Activated CD4-positive, alpha-beta memory T cell treated with anti-CD3 and anti-CD28 coated beads for 36 hours (primary cell): ENCODE measurements around the gene PDCD1. TPM values are rescaled to one million over a fixed set of nuclear protein-coding genes. Genes with fewer than 3 reads are reported as not detected.

Experiments used
- CTCF ChIA-PET: fragments of 350-600 bp; sonication (Branson Sonifier 250); formaldehyde crosslinking; loops from one replicate; lab custom pipeline; 2021; ENCODE audit warnings: antibody characterized with exemption, inconsistent platforms; lab: Charles Lee
- POLR2A ChIA-PET: fragments of 350-600 bp; sonication (Branson Sonifier 250); formaldehyde crosslinking; loops from one replicate; lab custom pipeline; 2021; ENCODE audit warnings: antibody characterized with exemption; lab: Charles Lee
- DNase-seq: peaks from one replicate; pipeline ENCODE4 v3.0.0-alpha.2; 2020
- H3K27ac Mint-ChIP-seq: one replicate; pipeline ENCODE4 v1.8.0; 2021; ENCODE audit warnings: mixed read lengths
- H3K27me3 Mint-ChIP-seq: one replicate; pipeline ENCODE4 v1.8.0; 2021; ENCODE audit warnings: mixed read lengths
- H3K36me3 Mint-ChIP-seq: one replicate; pipeline ENCODE4 v1.8.0; 2021; ENCODE audit warnings: mixed read lengths
- H3K4me1 Mint-ChIP-seq: one replicate; pipeline ENCODE4 v1.8.0; 2021; ENCODE audit warnings: low read depth, mixed read lengths
- H3K4me3 Mint-ChIP-seq: one replicate; pipeline ENCODE4 v1.8.0; 2021; ENCODE audit warnings: mild to moderate bottlenecking, mixed read lengths
- H3K9me3 Mint-ChIP-seq: one replicate; pipeline ENCODE4 v1.8.0; 2021; ENCODE audit warnings: mixed read lengths
- intact Hi-C: fragments of 100-400 bp; cut with micrococcal nuclease; formaldehyde crosslinking; loops from one replicate; pipeline ENCODE4 v1.15.1; 2023
- total RNA-seq, 2 experiments: library from RNA; stranded (reverse); gene quantifications; one replicate each; pipeline ENCODE4 v1.2.3, GENCODE V29; 2021

PDCD1 gene
- total RNA-seq, 2 experiments from 2014 or later, result 47.4 to 47.6 TPM

DNA sequence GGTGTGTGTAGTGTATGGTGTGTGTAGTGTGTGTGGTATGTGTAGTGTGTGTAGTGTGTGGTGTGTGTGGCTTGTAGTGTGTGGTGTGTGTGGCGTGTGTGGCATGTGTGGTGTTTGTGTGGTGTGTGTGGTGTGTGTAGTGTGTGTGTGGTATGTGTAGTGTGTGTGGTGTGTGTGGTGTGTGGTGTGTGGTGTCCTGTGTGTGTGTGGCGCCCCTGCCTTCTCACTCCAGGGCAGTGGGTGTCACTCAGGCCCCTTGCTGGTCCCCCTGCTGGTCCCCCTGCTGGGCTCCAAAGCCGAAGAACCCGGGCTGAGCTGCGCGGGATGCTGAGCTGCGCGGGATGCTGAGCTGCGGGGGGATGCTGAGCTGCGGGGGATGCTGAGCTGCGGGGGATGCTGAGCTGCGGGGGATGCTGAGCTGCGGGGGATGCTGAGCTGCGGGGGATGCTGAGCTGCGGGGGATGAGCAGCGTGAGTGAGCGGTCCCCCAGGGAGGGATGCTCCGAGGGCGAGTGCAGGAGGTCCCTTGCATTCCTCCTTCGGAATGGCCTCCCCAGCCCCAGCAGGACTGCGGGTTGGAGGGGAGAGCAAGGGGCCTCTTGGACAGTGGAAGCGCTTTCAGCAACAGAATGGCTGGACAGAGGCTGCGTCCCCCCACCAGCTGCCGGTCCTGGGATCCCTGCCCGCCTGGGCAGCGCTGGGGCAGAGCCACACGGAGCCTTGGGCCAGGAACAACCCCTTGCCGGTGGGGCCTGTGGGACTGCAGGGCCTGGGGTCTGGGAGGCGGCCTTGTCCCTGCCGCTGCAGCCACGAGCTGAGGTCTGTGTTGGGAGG, 7.5 kb upstream of the PDCD1 start:
- ChIA-PET POLR2A (interaction anchor here (0.9 to 1.1 kb wide), 2 partner anchors 21 to 131 kb away, joined by 3 read pairs; no protein-coding TSS in a partner anchor), CTCF (interaction anchor here (0.8 to 1.0 kb wide), 2 partner anchors 12 to 31 kb away, joined by 4 read pairs; no protein-coding TSS in a partner anchor)
- Mint-ChIP-seq H3K4me1 (peaks cover 76% of the 10 kb centered on the region), H3K4me3 (no peak overlapping the region), H3K27me3 (peaks cover 4% of the 10 kb centered on the region), H3K27ac (peak overlapping the region; percentile 14), H3K36me3 (no peaks in the 10 kb centered on the region), H3K9me3 (no peaks in the 10 kb centered on the region)
- DNase-seq, result peak; percentile 60
- intact Hi-C loops, result no loop called here

DNA sequence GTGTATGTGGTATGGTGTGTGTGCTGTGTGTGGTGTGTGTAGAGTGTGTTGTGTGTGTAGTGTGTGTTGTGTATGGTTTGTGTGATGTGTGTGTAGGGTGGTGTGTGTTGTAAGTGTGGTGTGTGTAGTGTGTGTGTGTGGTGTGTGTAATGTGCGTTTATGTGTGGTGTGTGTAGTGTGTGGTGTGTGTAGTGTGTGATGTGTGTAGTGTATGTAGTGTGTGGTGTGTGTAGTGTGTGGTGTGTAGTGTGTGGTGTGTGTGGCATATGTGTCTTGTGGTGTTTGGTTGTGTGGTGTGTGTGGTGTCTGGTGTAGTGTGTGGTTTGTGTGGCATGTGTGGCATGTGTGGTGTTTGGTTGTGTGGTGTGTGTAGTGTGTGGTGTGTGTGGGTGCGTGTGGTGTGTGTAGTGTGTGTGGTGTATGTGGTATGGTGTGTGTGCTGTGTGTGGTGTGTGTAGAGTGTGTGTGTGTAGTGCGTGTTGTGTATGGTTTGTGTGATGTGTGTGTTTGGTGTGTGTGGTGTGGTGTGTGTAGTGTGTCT, 6.8 kb upstream of the PDCD1 start:
- intact Hi-C loops, result no loop called here
- no peak for DNase-seq
- POLR2A ChIA-PET, result interaction anchor here (1.1 kb wide), 1 partner anchor 21 kb away, joined by 3 read pairs; no protein-coding TSS in a partner anchor
- Mint-ChIP-seq H3K27ac (peak overlapping the region; percentile 14), H3K9me3 (no peaks in the 10 kb centered on the region), H3K4me1 (peaks cover 78% of the 10 kb centered on the region), H3K36me3 (no peaks in the 10 kb centered on the region), H3K4me3 (no peak overlapping the region), H3K27me3 (peaks cover 4% of the 10 kb centered on the region)
- CTCF ChIA-PET, result interaction anchor here (1.0 kb wide), 1 partner anchor 13 kb away, joined by 4 read pairs; no protein-coding TSS in a partner anchor

DNA sequence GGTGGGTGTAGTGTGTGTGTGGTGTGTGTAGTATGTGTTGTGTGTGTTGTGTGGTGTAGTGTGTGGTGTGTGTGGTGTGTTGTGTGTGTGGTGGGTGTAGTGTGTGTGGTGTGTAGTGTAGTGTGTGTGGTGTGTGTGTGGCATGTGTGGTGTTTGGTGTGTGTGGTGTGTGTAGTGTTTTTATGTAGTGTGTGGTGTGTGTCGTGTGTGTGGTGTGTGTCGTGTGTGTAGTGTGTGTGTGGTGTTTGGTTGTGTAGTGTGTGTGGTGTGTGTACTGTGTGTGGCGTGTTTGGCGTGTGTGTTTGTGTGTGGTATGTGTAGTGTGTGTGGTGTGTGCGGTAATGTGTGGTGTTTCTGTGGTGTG, 6.1 kb upstream of the PDCD1 start:
- Mint-ChIP-seq H3K27me3 (peaks cover 4% of the 10 kb centered on the region), H3K27ac (peak overlapping the region; percentile 55), H3K4me1 (peaks cover 83% of the 10 kb centered on the region), H3K4me3 (no peak overlapping the region), H3K9me3 (no peaks in the 10 kb centered on the region), H3K36me3 (no peaks in the 10 kb centered on the region)
- no peak for DNase-seq
- intact Hi-C loops, result loop anchor here (5.0 kb wide), 2 partner anchors 103 to 133 kb away; partner anchors contain the start of gene D2HGDH
- ChIA-PET CTCF (no interaction called here), POLR2A (no interaction called here)

DNA sequence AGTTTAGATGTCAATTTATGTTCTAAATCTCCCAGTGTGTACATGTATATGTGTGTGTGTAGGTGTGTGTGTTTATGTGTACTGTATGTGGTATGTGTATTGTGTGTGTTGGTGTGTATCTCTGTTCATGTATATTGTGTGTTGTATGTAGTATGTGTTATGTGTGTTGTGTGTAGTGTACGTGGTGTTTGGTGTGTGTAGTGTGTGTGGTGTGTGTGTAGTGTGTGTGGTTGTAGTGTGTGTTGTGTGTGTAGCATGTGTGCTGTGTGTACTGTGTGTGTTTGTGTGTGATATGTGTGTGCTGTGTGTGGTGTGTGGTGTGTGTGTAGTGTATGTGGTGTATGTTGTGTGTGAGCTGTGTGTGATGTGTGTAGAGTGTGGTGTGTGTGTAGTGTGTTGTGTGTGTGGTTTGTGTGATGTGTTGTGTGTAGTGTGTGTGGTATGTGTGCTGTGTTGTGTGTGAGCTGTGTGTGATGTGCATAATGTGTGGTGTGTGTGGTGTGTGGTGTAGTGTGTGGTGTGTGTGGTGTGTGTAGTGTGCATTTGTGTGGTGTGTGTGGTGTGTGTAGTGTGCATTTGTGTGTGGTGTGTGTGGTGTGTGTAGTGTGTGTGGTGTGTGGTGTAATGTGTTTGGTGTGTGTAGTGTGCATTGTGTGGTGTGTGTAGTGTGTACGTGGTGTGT, 5.6 kb upstream of the PDCD1 start:
- Mint-ChIP-seq H3K27me3 (peaks cover 4% of the 10 kb centered on the region), H3K27ac (peak overlapping the region; percentile 95), H3K36me3 (no peaks in the 10 kb centered on the region), H3K4me3 (peak overlapping the region; percentile 43), H3K4me1 (peaks cover 84% of the 10 kb centered on the region), H3K9me3 (no peaks in the 10 kb centered on the region)
- POLR2A ChIA-PET, result no interaction called here
- DNase-seq, result no peak
- CTCF ChIA-PET, result no interaction called here
- intact Hi-C loops, result loop anchor here (5.0 kb wide), 2 partner anchors 102 to 132 kb away; partner anchors contain the start of gene D2HGDH

DNA sequence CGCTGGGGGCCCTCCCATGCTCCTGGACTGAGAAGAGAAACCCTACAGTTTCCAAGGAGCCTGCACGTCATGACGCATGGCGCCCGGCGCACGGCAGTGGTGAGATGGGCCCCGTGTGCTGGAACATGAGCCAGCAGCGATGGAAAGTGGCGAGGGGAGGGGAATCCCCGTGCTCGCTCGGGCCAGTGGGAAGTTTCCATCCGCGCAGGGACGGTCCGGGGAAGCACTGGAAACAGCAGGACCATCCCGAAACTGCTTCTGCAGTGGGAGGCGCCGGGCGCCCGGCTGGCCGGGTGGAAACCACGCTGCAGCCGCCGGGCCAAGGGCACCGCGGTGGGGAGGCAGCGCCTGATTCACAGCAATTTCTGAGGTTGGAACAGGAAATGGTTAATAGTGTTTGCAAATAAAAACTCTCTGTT, 4.9 kb upstream of the PDCD1 start:
- intact Hi-C loops, result loop anchor here (1.0 to 5.0 kb wide), 3 partner anchors 101 to 243 kb away; partner anchors contain the start of gene D2HGDH
- H3K27ac Mint-ChIP-seq, result peak overlapping the region; percentile 95
- peaks cover 79% of the 10 kb centered on the region for H3K4me1 Mint-ChIP-seq
- POLR2A ChIA-PET, result no interaction called here
- H3K9me3 Mint-ChIP-seq, result no peaks in the 10 kb centered on the region
- peak; percentile 87 for DNase-seq
- H3K4me3 Mint-ChIP-seq, result peak overlapping the region; percentile 66
- no peaks in the 10 kb centered on the region for H3K36me3 Mint-ChIP-seq
- CTCF ChIA-PET, result no interaction called here
- H3K27me3 Mint-ChIP-seq, result peaks cover 4% of the 10 kb centered on the region

DNA sequence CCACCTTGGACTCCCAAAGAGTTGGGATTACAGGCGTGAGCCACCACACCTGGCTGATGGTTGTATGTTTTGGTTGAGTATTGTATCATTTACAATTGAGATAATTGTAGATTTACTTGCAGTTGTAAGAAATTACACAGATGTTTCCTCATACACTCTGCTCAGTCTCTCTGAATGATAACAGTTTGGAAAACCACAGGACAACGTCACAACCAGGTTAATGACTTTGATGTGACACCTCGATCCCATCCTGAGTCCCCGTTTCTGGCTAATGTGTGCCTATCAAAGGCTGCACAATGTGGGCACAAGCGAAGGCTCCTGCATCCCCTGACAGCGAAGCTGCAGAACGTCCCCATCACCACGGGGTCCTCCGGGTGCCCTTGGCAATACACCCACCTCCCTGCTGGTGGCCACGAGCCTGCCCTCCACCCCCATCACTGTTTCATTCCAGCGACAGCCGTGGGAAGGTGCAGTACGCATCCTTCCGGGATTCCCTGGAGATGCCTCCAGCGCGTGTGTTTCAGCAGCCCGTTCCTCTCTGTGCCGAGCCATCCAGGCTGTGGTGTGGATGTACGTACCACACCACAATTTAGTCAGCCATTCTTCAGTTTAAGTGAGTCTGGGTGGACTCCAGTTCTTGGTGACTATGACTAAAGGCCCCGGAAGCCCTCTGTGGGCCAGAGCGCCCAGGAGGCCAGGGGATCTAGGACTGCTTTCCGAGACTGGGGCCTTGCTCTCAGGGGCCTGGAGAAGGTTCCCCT, 4.3 kb upstream of the PDCD1 start:
- no peak for DNase-seq
- intact Hi-C loops, result loop anchor here (1.0 to 5.0 kb wide), 3 partner anchors 101 to 243 kb away; partner anchors contain the start of gene D2HGDH
- peaks cover 3% of the 10 kb centered on the region for H3K36me3 Mint-ChIP-seq
- ChIA-PET CTCF (no interaction called here), POLR2A (no interaction called here)
- peaks cover 73% of the 10 kb centered on the region for H3K4me1 Mint-ChIP-seq
- peaks cover 4% of the 10 kb centered on the region for H3K27me3 Mint-ChIP-seq
- peak overlapping the region; percentile 66 for H3K4me3 Mint-ChIP-seq
- no peaks in the 10 kb centered on the region for H3K9me3 Mint-ChIP-seq
- peak overlapping the region; percentile 95 for H3K27ac Mint-ChIP-seq

DNA sequence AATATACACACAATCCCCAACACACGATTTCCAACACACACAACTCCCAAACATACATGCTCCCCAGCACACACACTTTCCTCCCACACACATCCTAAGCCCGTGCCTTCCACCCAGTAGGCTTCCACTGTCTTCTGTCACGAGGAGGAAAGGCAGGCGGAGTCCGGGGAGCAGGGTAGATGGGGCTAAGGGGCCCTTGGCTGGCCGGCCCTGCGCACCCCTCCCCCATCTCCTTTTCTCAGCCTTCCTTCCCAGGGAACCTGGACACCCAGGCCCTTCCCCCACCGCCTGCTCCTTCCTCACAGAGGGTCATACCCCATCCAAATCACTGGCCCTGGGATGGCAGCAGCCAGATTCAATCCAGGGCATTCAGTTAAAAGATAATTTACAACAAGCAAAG, 3.4 kb upstream of the PDCD1 start:
- H3K27ac Mint-ChIP-seq, result peak overlapping the region; percentile 95
- POLR2A ChIA-PET, result interaction anchor here (0.6 kb wide), 1 partner anchor 175 kb away, joined by 3 read pairs; the partner anchor contains the start of gene DTYMK
- intact Hi-C loops, result loop anchor here (5.0 kb wide), 2 partner anchors 100 to 130 kb away; partner anchors contain the start of gene D2HGDH
- no peak overlapping the region for H3K4me3 Mint-ChIP-seq
- CTCF ChIA-PET, result no interaction called here
- peaks cover 4% of the 10 kb centered on the region for H3K27me3 Mint-ChIP-seq
- peaks cover 6% of the 10 kb centered on the region for H3K36me3 Mint-ChIP-seq
- peaks cover 64% of the 10 kb centered on the region for H3K4me1 Mint-ChIP-seq
- H3K9me3 Mint-ChIP-seq, result no peaks in the 10 kb centered on the region
- no peak for DNase-seq

DNA sequence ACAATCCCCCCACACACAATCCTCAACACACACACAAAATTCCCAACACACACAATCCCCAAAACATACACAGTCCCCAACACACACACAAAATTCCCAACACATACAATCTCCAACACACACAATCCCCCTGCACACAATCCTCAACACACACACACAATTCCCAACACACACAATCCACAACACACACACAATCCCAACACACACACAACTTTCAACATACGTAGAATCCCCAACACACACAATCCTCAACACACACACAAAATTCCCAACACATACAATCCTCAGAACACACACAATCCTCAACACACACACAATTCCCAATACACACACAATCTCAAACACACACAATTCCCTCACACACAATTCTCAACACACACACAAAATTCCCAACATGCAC, 2.6 kb upstream of the PDCD1 start:
- DNase-seq, result no peak
- H3K4me1 Mint-ChIP-seq, result peaks cover 67% of the 10 kb centered on the region
- peaks cover 4% of the 10 kb centered on the region for H3K27me3 Mint-ChIP-seq
- peak overlapping the region; percentile 95 for H3K27ac Mint-ChIP-seq
- peak overlapping the region; percentile 36 for H3K4me3 Mint-ChIP-seq
- POLR2A ChIA-PET, result no interaction called here
- CTCF ChIA-PET, result no interaction called here
- intact Hi-C loops, result loop anchor here (5.0 kb wide), 2 partner anchors 99 to 129 kb away; partner anchors contain the start of gene D2HGDH
- H3K9me3 Mint-ChIP-seq, result no peaks in the 10 kb centered on the region
- H3K36me3 Mint-ChIP-seq, result peaks cover 13% of the 10 kb centered on the region

DNA sequence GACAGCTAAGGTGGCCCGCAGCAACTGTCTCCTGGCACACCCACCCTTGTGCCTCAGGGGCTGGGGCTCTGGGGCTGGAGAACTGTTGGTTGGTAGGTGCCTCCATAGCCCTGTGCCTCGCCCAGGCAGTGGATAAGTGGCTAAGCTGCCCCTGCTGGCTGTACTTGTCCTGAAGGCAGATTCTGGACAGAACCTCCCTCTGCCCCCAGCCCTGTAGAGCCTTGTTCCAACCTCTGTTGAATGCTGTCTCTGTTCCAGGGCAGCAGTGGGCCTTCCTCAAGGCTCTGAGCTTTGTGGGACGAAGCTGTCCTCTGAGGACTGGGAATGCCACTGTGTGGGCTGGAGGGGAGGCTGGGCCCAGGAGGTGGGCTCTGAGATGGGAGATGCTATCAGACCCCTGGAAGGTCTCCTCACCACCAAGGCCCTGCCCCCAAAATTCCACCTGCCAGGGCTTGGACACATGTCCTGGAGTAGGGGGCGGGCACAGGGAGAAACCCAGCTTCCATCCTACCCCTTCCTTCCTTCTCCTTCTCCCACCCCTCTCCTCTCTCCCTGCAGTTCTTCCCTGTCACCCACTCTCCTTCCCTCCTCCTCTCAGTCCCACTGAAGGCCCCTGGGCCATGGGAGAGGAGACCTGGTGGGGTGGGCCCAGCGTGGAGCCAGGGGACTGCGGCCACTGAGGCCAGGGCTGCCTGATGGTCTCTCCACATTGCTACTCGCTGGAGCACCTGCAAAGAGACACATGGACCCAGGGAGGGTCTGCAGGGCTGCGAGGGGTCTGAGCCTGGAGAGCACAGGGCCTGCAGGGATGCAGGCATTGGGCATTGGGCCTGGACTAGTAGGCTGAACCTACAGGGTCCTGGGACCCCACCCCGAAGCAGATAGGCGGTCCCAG, 1.7 kb upstream of the PDCD1 start:
- intact Hi-C loops, result loop anchor here (5.0 kb wide), 2 partner anchors 98 to 128 kb away; partner anchors contain the start of gene D2HGDH
- peaks cover 18% of the 10 kb centered on the region for H3K36me3 Mint-ChIP-seq
- peaks cover 4% of the 10 kb centered on the region for H3K27me3 Mint-ChIP-seq
- no peak for DNase-seq
- H3K9me3 Mint-ChIP-seq, result no peaks in the 10 kb centered on the region
- peak overlapping the region; percentile 90 for H3K4me3 Mint-ChIP-seq
- ChIA-PET POLR2A (interaction anchor here (0.8 to 3.2 kb wide), 10 partner anchors 8 to 126 kb away, joined by 3 to 21 read pairs (median 4); partner anchors contain the start of gene D2HGDH), CTCF (interaction anchor here (0.6 to 2.3 kb wide), 9 partner anchors 8 to 176 kb away, joined by 3 to 14 read pairs (median 4); partner anchors contain the start of genes DTYMK and ING5)
- H3K4me1 Mint-ChIP-seq, result peaks cover 66% of the 10 kb centered on the region
- peak overlapping the region; percentile 95 for H3K27ac Mint-ChIP-seq
